ENCODE results near the gene RPS16.
"Not testable (repeated sequence)": the region's sequence is repeated elsewhere in the genome, so short reads cannot be mapped to it uniquely, and the experiment has no call there.

RPS16 gene

DNA sequence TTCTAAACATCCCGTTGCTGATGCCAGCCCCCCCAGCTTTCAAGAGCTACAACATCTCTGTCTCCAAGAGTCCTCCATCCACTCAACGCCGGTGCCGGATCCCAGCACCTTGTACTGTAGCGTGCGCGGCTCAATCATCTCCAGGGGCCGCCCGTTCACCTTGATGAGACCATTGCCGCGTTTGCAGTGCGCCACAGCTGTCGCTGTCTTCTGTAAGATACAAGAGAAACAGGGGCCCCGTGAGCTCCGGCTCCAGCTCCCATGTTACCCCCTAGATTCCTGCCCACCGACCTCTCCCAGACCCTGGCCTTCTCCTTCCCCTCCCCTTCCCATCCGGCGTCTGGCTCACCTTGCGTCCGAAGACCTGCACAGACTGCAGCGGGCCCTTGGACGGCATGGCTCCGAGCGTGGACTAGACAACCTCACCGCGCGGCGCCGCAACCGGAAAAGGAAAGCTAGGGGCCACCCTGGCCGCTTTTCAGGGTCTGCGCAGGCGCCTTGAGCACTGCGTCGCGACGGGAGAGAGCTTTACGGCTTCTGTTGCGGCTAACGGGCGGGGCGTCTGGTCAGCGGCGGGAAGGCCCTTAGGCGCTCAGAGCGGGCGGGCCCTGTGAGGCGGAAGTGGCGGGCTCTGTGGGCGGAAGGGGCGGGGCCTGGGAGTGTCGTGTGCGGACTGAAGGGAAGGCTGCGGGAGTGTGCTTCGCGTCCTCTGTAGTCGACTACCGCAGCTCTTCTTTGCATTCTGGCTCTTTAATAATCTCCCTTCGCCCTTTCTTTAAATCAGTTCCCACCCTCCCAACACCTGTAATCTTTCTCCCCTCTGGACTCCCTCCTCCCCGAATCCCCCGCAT lies at the start of gene RPS16:
Gene RPS16 (minus strand): TSS at position 451 of the 851 bp plus-strand sequence. CDS start 54 bp downstream, at position 397.
- Histone ChIP-seq H3K9me3 (ENCODE audit: control insufficient read depth, insufficient read depth, low read length) (no peaks in the 10 kb centered on the region), H3K27me3 (ENCODE audit: control insufficient read depth, insufficient read depth, low read length) (no peaks in the 10 kb centered on the region), H3K4me1 (ENCODE audit: control insufficient read depth, insufficient read depth, low read length) (peaks cover 3% of the 10 kb centered on the region; the same call in 1 of the 2 replicates), H3K36me3 (ENCODE audit: control insufficient read depth, insufficient read depth, low read length) (peaks cover 20% of the 10 kb centered on the region), H3K4me3 (ENCODE audit: low read length) (peak within 1 kb of the TSS; percentile 65), H3K27ac (ENCODE audit: low read length) (no peak within 1 kb of the TSS)
- no peak for DNase-seq (ENCODE audit: low read depth, low spot score)
- no CpG with 5 or more reads among the region's 61 CpGs for WGBS (ENCODE audit: insufficient coverage, insufficient read length)

DNA sequence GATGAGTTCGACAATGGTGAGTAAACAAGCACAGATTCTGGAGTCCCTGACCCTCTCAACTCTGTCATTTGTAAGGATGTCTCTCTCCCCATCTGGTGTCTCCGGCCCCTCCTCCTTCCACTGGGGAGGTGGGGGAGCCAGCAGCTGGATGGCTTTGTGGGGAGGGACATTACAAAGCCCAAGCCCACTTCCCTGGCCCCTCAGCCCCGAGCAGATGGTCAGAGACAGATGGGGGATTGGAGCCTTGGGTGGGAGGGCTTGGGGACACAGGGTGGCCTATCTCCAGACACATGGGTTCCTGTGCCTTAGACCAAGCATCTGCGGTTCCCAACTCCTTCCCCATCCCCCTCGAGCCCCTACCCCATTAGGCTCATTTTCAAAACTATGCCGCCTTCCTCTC lies 47.4 kb upstream of the RPS16 start:
- Histone ChIP-seq H3K36me3 (ENCODE audit: control insufficient read depth, insufficient read depth, low read length) (peaks cover 24% of the 10 kb centered on the region), H3K27me3 (ENCODE audit: control insufficient read depth, insufficient read depth, low read length) (no peaks in the 10 kb centered on the region), H3K4me3 (ENCODE audit: low read length) (no peak overlapping the region), H3K9me3 (ENCODE audit: control insufficient read depth, insufficient read depth, low read length) (no peaks in the 10 kb centered on the region), H3K27ac (ENCODE audit: low read length) (no peak overlapping the region), H3K4me1 (ENCODE audit: control insufficient read depth, insufficient read depth, low read length) (0 out of 2 replicates have a peak, but pooled peaks cover 2% of the 10 kb centered on the region)
- no peak for DNase-seq (ENCODE audit: low read depth, low spot score)
- WGBS (ENCODE audit: insufficient coverage, insufficient read length): no CpG with 5 or more reads among the region's 6 CpGs

DNA sequence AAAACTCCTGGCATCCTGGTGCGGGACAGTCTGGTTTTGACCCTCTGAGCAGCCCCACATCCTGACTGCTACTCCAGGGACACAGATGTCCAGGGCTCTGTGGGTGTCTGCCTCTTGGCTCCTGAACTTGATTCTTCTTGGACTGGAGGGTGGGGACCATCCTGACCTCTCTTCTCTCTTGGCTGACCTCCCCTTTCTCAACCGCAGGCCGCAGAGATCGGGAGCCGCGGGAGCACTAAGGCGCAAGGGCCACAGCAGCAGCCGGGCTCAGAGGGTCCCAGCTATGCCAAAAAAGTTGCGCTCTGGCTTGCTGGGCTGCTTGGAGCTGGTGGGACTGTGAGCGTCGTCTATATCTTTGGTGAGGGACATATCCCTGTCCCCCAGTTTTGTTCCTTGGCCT lies 45.9 kb upstream of the RPS16 start:
- H3K4me1 ChIP-seq (ENCODE audit: control insufficient read depth, insufficient read depth, low read length): 0 out of 2 replicates have a peak, but pooled peaks cover 2% of the 10 kb centered on the region
- H3K9me3 ChIP-seq (ENCODE audit: control insufficient read depth, insufficient read depth, low read length): no peaks in the 10 kb centered on the region
- H3K27me3 ChIP-seq (ENCODE audit: control insufficient read depth, insufficient read depth, low read length): no peaks in the 10 kb centered on the region
- no peak overlapping the region for H3K27ac ChIP-seq (ENCODE audit: low read length)
- peak overlapping the region; percentile 80; the same call in 1 of the 2 replicates for H3K4me3 ChIP-seq (ENCODE audit: low read length)
- no peak for DNase-seq (ENCODE audit: low read depth, low spot score)
- peaks cover 14% of the 10 kb centered on the region for H3K36me3 ChIP-seq (ENCODE audit: control insufficient read depth, insufficient read depth, low read length)
- WGBS (ENCODE audit: insufficient coverage, insufficient read length): no CpG with 5 or more reads among the region's 11 CpGs

DNA sequence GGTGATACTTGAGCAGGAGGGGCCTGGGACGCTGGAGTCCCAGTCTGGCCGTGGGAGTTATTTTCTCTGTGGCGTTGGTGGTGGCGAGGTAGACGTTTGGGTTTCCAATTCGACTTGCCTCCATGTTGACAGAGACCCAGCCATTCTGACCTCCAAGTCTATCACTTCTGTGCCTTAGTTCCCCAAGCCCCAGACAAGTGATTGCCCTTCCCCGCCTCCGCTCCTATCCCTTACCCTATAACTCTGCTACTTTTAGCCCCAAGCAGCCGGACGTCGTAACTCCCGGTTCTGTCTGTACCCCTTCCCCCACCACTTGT lies 45.4 kb upstream of the RPS16 start:
- peaks cover 12% of the 10 kb centered on the region for H3K36me3 ChIP-seq (ENCODE audit: control insufficient read depth, insufficient read depth, low read length)
- DNase-seq (ENCODE audit: low read depth, low spot score): no peak
- no peak overlapping the region for H3K27ac ChIP-seq (ENCODE audit: low read length)
- no CpG with 5 or more reads among the region's 12 CpGs for WGBS (ENCODE audit: insufficient coverage, insufficient read length)
- H3K4me3 ChIP-seq (ENCODE audit: low read length): peak overlapping the region; percentile 80
- no peaks in the 10 kb centered on the region for H3K9me3 ChIP-seq (ENCODE audit: control insufficient read depth, insufficient read depth, low read length)
- 0 out of 2 replicates have a peak, but pooled peaks cover 2% of the 10 kb centered on the region for H3K4me1 ChIP-seq (ENCODE audit: control insufficient read depth, insufficient read depth, low read length)
- no peaks in the 10 kb centered on the region for H3K27me3 ChIP-seq (ENCODE audit: control insufficient read depth, insufficient read depth, low read length)

DNA sequence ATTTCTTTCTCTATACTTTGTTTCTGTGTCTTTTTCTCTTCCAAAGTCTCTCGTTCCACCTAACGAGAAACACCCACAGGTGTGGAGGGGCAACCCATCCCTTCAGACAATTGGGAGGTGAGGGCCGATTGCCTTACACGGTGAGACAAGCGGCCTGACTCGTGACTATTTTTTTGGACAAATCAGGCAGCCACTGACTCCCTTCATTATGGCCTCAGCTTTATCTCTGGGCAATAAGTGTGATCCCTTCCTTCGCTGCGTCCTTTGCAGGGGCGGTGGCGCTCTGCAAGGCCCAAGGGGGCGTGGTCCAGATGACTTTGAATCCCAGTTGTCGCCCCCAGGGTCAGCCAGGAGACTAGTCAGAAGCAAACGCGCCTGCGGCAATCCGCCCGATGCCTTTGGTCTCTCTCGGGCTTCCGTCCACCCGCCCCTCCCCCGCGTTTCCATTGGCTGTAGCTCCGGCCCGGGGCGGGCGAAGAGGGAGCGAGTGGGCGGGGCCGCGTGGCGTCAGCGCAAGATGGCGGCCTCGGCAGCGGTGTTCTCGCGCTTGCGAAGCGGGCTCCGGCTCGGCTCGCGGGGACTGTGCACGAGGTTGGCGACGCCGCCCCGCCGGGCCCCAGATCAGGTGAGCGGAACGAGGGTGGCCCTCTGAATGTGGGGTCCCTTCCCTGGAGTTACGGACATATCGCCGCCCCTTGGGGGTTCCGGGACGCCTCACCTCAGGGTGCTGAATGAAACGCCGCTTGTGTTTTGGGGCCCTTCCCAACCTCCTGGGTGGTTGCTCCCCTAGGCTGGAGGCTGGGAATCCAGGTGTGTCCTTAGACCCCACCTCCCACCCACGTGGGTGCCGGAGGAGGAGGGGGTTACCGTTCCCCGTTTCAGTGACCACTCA lies 44.8 kb upstream of the RPS16 start, which contains the start of gene TIMM50:
Gene TIMM50 (plus strand): TSS at position 502 of the 892 bp plus-strand sequence. CDS start 16 bp downstream, at position 518.
- Histone ChIP-seq H3K27ac (ENCODE audit: low read length) (no peak within 1 kb of the TSS), H3K9me3 (ENCODE audit: control insufficient read depth, insufficient read depth, low read length) (no peaks in the 10 kb centered on the region), H3K27me3 (ENCODE audit: control insufficient read depth, insufficient read depth, low read length) (no peaks in the 10 kb centered on the region), H3K4me1 (ENCODE audit: control insufficient read depth, insufficient read depth, low read length) (0 out of 2 replicates have a peak, but pooled peaks cover 2% of the 10 kb centered on the region), H3K4me3 (ENCODE audit: low read length) (peak within 1 kb of the TSS; percentile 80), H3K36me3 (ENCODE audit: control insufficient read depth, insufficient read depth, low read length) (peaks cover 12% of the 10 kb centered on the region)
- DNase-seq (ENCODE audit: low read depth, low spot score): peak; percentile 95
- no CpG with 5 or more reads among the region's 62 CpGs for WGBS (ENCODE audit: insufficient coverage, insufficient read length)

DNA sequence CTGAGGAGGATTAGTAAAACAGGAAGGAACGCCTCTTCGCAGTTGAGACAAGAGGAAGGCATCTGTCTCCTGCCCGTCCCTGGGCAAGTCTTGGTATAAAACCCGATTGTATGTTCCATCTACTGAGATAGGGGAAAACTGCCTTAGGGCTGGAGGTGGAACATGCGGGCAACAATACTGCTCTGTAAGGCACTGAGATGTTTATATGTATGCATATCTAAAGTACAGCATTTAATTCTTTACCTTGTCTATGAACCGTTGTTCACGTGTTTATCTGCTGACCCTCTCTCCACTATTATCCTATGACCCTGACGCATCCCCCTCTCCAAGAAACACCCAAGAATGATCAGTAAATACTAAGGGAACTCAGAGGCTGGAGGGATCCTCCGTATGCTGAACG lies 44.2 kb upstream of the RPS16 start:
- H3K9me3 ChIP-seq (ENCODE audit: control insufficient read depth, insufficient read depth, low read length): no peaks in the 10 kb centered on the region
- H3K4me1 ChIP-seq (ENCODE audit: control insufficient read depth, insufficient read depth, low read length): 0 out of 2 replicates have a peak, but pooled peaks cover 2% of the 10 kb centered on the region
- no peaks in the 10 kb centered on the region for H3K27me3 ChIP-seq (ENCODE audit: control insufficient read depth, insufficient read depth, low read length)
- no peak for DNase-seq (ENCODE audit: low read depth, low spot score)
- H3K4me3 ChIP-seq (ENCODE audit: low read length): no peak overlapping the region
- H3K27ac ChIP-seq (ENCODE audit: low read length): no peak overlapping the region
- no CpG with 5 or more reads among the region's 10 CpGs for WGBS (ENCODE audit: insufficient coverage, insufficient read length)
- H3K36me3 ChIP-seq (ENCODE audit: control insufficient read depth, insufficient read depth, low read length): peaks cover 10% of the 10 kb centered on the region

DNA sequence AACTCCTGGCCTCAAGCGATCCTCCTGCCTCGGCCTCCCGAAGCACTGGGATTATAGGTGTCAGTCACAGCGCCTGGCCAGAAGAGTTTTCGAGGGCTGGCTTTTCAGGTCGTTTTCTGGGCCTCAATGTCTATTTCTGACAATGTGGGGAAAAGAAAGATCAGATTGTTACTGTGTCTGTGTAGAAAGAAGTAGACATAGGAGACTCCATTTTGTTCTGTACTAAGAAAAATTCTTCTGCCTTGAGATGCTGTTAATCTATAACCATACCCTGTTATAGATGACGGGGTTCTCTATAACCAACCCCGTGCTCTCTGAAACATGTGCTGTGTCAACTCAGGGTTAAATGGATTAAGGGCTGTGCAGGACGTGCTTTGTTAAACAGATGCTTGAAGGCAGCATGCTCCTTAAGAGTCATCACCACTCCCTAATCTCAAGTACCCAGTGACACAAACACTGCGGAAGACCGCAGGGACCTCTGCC lies 43.6 kb upstream of the RPS16 start:
- not testable (repeated sequence) for H3K9me3 ChIP-seq (ENCODE audit: control insufficient read depth, insufficient read depth, low read length); H3K27ac ChIP-seq (ENCODE audit: low read length); H3K27me3 ChIP-seq (ENCODE audit: control insufficient read depth, insufficient read depth, low read length); H3K4me3 ChIP-seq (ENCODE audit: low read length); H3K4me1 ChIP-seq (ENCODE audit: control insufficient read depth, insufficient read depth, low read length); DNase-seq (ENCODE audit: low read depth, low spot score)
- no CpG with 5 or more reads among the region's 11 CpGs for WGBS (ENCODE audit: insufficient coverage, insufficient read length)
- H3K36me3 ChIP-seq (ENCODE audit: control insufficient read depth, insufficient read depth, low read length): peaks cover 15% of the 10 kb centered on the region

GRCh38 chr19:39475748-39476147 lies 40.0 kb upstream of the RPS16 start:
- H3K4me1 ChIP-seq (ENCODE audit: control insufficient read depth, insufficient read depth, low read length): no peaks in the 10 kb centered on the region
- H3K4me3 ChIP-seq (ENCODE audit: low read length): no peak overlapping the region
- no peaks in the 10 kb centered on the region for H3K9me3 ChIP-seq (ENCODE audit: control insufficient read depth, insufficient read depth, low read length)
- no CpG with 5 or more reads among the region's 2 CpGs for WGBS (ENCODE audit: insufficient coverage, insufficient read length)
- no peaks in the 10 kb centered on the region for H3K27me3 ChIP-seq (ENCODE audit: control insufficient read depth, insufficient read depth, low read length)
- peaks cover 37% of the 10 kb centered on the region for H3K36me3 ChIP-seq (ENCODE audit: control insufficient read depth, insufficient read depth, low read length)
- no peak overlapping the region for H3K27ac ChIP-seq (ENCODE audit: low read length)
- no peak for DNase-seq (ENCODE audit: low read depth, low spot score)

GRCh38 chr19:39474139-39474620 lies 38.4 kb upstream of the RPS16 start:
- Histone ChIP-seq H3K4me1 (ENCODE audit: control insufficient read depth, insufficient read depth, low read length) (no peaks in the 10 kb centered on the region), H3K27ac (ENCODE audit: low read length) (no peak overlapping the region), H3K27me3 (ENCODE audit: control insufficient read depth, insufficient read depth, low read length) (no peaks in the 10 kb centered on the region), H3K36me3 (ENCODE audit: control insufficient read depth, insufficient read depth, low read length) (peaks cover 53% of the 10 kb centered on the region), H3K9me3 (ENCODE audit: control insufficient read depth, insufficient read depth, low read length) (no peaks in the 10 kb centered on the region), H3K4me3 (ENCODE audit: low read length) (no peak overlapping the region)
- WGBS (ENCODE audit: insufficient coverage, insufficient read length): no CpG with 5 or more reads among the region's 9 CpGs
- DNase-seq (ENCODE audit: low read depth, low spot score): peak; percentile 57

- Histone ChIP-seq H3K36me3 (ENCODE audit: control insufficient read depth, insufficient read depth, low read length) (peaks cover 60% of the 10 kb centered on the region), H3K4me3 (ENCODE audit: low read length) (no peak overlapping the region), H3K9me3 (ENCODE audit: control insufficient read depth, insufficient read depth, low read length) (no peaks in the 10 kb centered on the region), H3K27ac (ENCODE audit: low read length) (no peak overlapping the region), H3K4me1 (ENCODE audit: control insufficient read depth, insufficient read depth, low read length) (no peaks in the 10 kb centered on the region), H3K27me3 (ENCODE audit: control insufficient read depth, insufficient read depth, low read length) (no peaks in the 10 kb centered on the region)
- WGBS (ENCODE audit: insufficient coverage, insufficient read length): no CpG with 5 or more reads among the region's 11 CpGs
- no peak for DNase-seq (ENCODE audit: low read depth, low spot score)
Observed at GRCh38 chr19:39473443-39473960, 37.8 kb upstream of the RPS16 start.

Measured in iPS DF 6.9 (cell line).